Neural crest cell (in vitro differentiated cells): ENCODE results near the gene PARVA. TPM values are rescaled to one million over a fixed set of nuclear protein-coding genes. Genes with fewer than 3 reads are reported as not detected.

Experiments
- DNase-seq: peaks from one replicate; pipeline ENCODE4 v3.0.0; 2021; ENCODE audit warnings: low read depth, mixed read lengths, low spot score
- H3K27ac Mint-ChIP-seq: one replicate; pipeline ENCODE4 v1.8.0; 2021; ENCODE audit warnings: mild to moderate bottlenecking, mixed read lengths; ENCODE audit not compliant: unreplicated experiment
- H3K27me3 Mint-ChIP-seq: 2 replicates; pipeline ENCODE4 v1.8.0; 2021; ENCODE audit warnings: low read depth, mild to moderate bottlenecking, mixed read lengths
- H3K36me3 Mint-ChIP-seq: 2 replicates; pipeline ENCODE4 v1.8.0; 2021; ENCODE audit warnings: low read depth, mild to moderate bottlenecking, mixed read lengths
- H3K4me1 Mint-ChIP-seq: 2 replicates; pipeline ENCODE4 v1.8.0; 2021; ENCODE audit warnings: mixed read lengths
- H3K4me3 Mint-ChIP-seq: one replicate; pipeline ENCODE4 v1.8.0; 2021; ENCODE audit warnings: mild to moderate bottlenecking, mixed read lengths
- H3K9me3 Mint-ChIP-seq: 2 replicates; pipeline ENCODE4 v1.8.0; 2021; ENCODE audit warnings: mixed read lengths
- CTCF ChIP-seq: fragments of 200-600 bp; sonication (generic); conservative IDR thresholded peaks from 2 replicates; pipeline ENCODE4 v1.5.0; 2021; ENCODE audit warnings: antibody characterized with exemption, mild to moderate bottlenecking
- total RNA-seq: library from RNA; stranded (reverse); gene quantifications from 2 replicates; pipeline ENCODE4 v1.2.1, GENCODE V29; 2021

PARVA gene
- total RNA-seq, 1 donor from 2014 or later: 36.2 TPM

GRCh38 chr11:12503886-12504285, 126.5 kb downstream of the PARVA start:
- Mint-ChIP-seq H3K4me3 (no peak overlapping the region), H3K4me1 (peaks cover 17% of the 10 kb centered on the region), H3K9me3 (no peaks in the 10 kb centered on the region), H3K27me3 (no peaks in the 10 kb centered on the region), H3K27ac (no peak overlapping the region), H3K36me3 (peaks cover 8% of the 10 kb centered on the region)
- no peak for DNase-seq
- TF ChIP-seq CTCF: no peak

GRCh38 chr11:12505183-12505582, 127.8 kb downstream of the PARVA start:
- H3K9me3 Mint-ChIP-seq: no peaks in the 10 kb centered on the region
- no peak overlapping the region for H3K27ac Mint-ChIP-seq
- H3K4me3 Mint-ChIP-seq: no peak overlapping the region
- H3K36me3 Mint-ChIP-seq: peaks cover 8% of the 10 kb centered on the region
- H3K27me3 Mint-ChIP-seq: no peaks in the 10 kb centered on the region
- no peak for DNase-seq
- no peak for TF ChIP-seq CTCF
- H3K4me1 Mint-ChIP-seq: peaks cover 17% of the 10 kb centered on the region

GRCh38 chr11:12506404-12506921, 129.1 kb downstream of the PARVA start:
- no peaks in the 10 kb centered on the region for H3K9me3 Mint-ChIP-seq
- peaks cover 8% of the 10 kb centered on the region for H3K36me3 Mint-ChIP-seq
- peaks cover 17% of the 10 kb centered on the region for H3K4me1 Mint-ChIP-seq
- TF ChIP-seq CTCF: no peak
- DNase-seq: no peak
- H3K4me3 Mint-ChIP-seq: no peak overlapping the region
- H3K27me3 Mint-ChIP-seq: no peaks in the 10 kb centered on the region
- no peak overlapping the region for H3K27ac Mint-ChIP-seq

- H3K9me3 Mint-ChIP-seq: no peaks in the 10 kb centered on the region
- H3K27me3 Mint-ChIP-seq: no peaks in the 10 kb centered on the region
- peaks cover 8% of the 10 kb centered on the region for H3K36me3 Mint-ChIP-seq
- peaks cover 8% of the 10 kb centered on the region for H3K4me1 Mint-ChIP-seq
- no peak overlapping the region for H3K4me3 Mint-ChIP-seq
- H3K27ac Mint-ChIP-seq: no peak overlapping the region
- no peak for DNase-seq
- no peak for TF ChIP-seq CTCF
Observed at GRCh38 chr11:12507391-12507790, 130.0 kb downstream of the PARVA start.

- no peak for DNase-seq
- no peak for TF ChIP-seq CTCF
- Mint-ChIP-seq H3K4me3 (no peak overlapping the region), H3K27ac (no peak overlapping the region), H3K9me3 (no peaks in the 10 kb centered on the region), H3K36me3 (peaks cover 5% of the 10 kb centered on the region), H3K27me3 (no peaks in the 10 kb centered on the region), H3K4me1 (peaks cover under 1% of the 10 kb centered on the region)
Observed at GRCh38 chr11:12508151-12508751, 130.9 kb downstream of the PARVA start.
